ENCODE results near the gene RPL32. TPM values are rescaled to one million over a fixed set of nuclear protein-coding genes. Genes with fewer than 3 reads are reported as not detected.

RPL32 gene
- total and polyA plus RNA-seq, 4 donors: 218 to 1,124 (median 577) TPM

GRCh38 chr3:12842469-12842868, 1.1 kb upstream of the RPL32 start (continued):
- no peak for TF ChIP-seq ZBTB33 (IDR thresholded peaks at IDR 0.05)

- Histone ChIP-seq H3K27me3 (ENCODE audit: control insufficient read depth in 4 of 4, insufficient read depth in 4 of 4, low read length in 3 of 4) (no peaks in the 10 kb centered on the region), H3K9me3 (ENCODE audit: control insufficient read depth in 4 of 4, low read length in 3 of 4) (no peaks in the 10 kb centered on the region), H3K36me3 (ENCODE audit: control insufficient read depth in 4 of 4, insufficient read depth in 3 of 4, low read depth in 1 of 4, low read length in 3 of 4) (peaks cover 4 to 27% (median 22%) of the 10 kb centered on the region in 4 donors), H3K4me1 (ENCODE audit: control insufficient read depth in 4 of 4, insufficient read depth in 4 of 4, low read length in 3 of 4) (peaks cover 8 to 37% (median 29%) of the 10 kb centered on the region in 4 donors), H3K27ac (ENCODE audit: low read depth in 1 of 2, low read length in 2 of 2) (peak overlapping the region; percentile 87 to 93), H3K4me3 (ENCODE audit: low read depth in 1 of 3, low read length in 3 of 3) (peak overlapping the region in 1 of 3 donors; percentile 29), H3K9ac (ENCODE audit: low read depth in 1 of 2, low read length in 2 of 2) (peak overlapping the region in 1 of 2 donors; percentile 98)
- DNase-seq (ENCODE audit: low spot score): no peak
- 44% methylated on average over 7 of the region's 7 CpGs for WGBS
- TF ChIP-seq HNF4G (IDR thresholded peaks at IDR 0.05): no peak
- no peak for TF ChIP-seq ZBTB33 (IDR thresholded peaks at IDR 0.05)
- TF ChIP-seq ATF3 (IDR thresholded peaks at IDR 0.05): no peak
- TF ChIP-seq RXRA (IDR thresholded peaks at IDR 0.05): no peak
- no peak for TF ChIP-seq FOXA1 (IDR thresholded peaks at IDR 0.05)
- no peak for TF ChIP-seq MAX (IDR thresholded peaks at IDR 0.05)
- TF ChIP-seq JUND (IDR thresholded peaks at IDR 0.05): no peak
- TF ChIP-seq SP1 (IDR thresholded peaks at IDR 0.05): no peak
- no peak for TF ChIP-seq YY1 (IDR thresholded peaks at IDR 0.05)
These were observed 584 bp upstream of the RPL32 start for GRCh38 chr3:12841970-12842328.

- WGBS: 7% methylated on average over 18 of the region's 18 CpGs
- H3K36me3 ChIP-seq (ENCODE audit: control insufficient read depth in 4 of 4, insufficient read depth in 3 of 4, low read depth in 1 of 4, low read length in 3 of 4): peaks cover 6 to 40% (median 34%) of the 10 kb centered on the region in 4 donors
- H3K4me1 ChIP-seq (ENCODE audit: control insufficient read depth in 4 of 4, insufficient read depth in 4 of 4, low read length in 3 of 4): peaks cover 8 to 37% (median 29%) of the 10 kb centered on the region in 4 donors
- H3K27ac ChIP-seq (ENCODE audit: low read depth in 1 of 2, low read length in 2 of 2): peak overlapping the region; percentile 87 to 93
- H3K4me3 ChIP-seq (ENCODE audit: low read depth in 1 of 3, low read length in 3 of 3): peak overlapping the region; percentile 72 to 97 (median 75)
- no peaks in the 10 kb centered on the region for H3K27me3 ChIP-seq (ENCODE audit: control insufficient read depth in 4 of 4, insufficient read depth in 4 of 4, low read length in 3 of 4)
- H3K9me3 ChIP-seq (ENCODE audit: control insufficient read depth in 4 of 4, low read length in 3 of 4): no peaks in the 10 kb centered on the region
- DNase-seq (ENCODE audit: low spot score): no peak
- H3K9ac ChIP-seq (ENCODE audit: low read depth in 1 of 2, low read length in 2 of 2): peak overlapping the region; percentile 92 to 93
- no peak for TF ChIP-seq YY1 (IDR thresholded peaks at IDR 0.05)
- TF ChIP-seq JUND (IDR thresholded peaks at IDR 0.05): no peak
- no peak for TF ChIP-seq HNF4G (IDR thresholded peaks at IDR 0.05)
- no peak for TF ChIP-seq SP1 (IDR thresholded peaks at IDR 0.05)
- TF ChIP-seq MAX (IDR thresholded peaks at IDR 0.05): no peak
- no peak for TF ChIP-seq FOXA2 (IDR thresholded peaks at IDR 0.05)
- TF ChIP-seq ZBTB33 (IDR thresholded peaks at IDR 0.05): no peak
- TF ChIP-seq GABPA (IDR thresholded peaks at IDR 0.05 in 1 of 2, conservative IDR thresholded peaks at IDR 0.05 in 1 of 2): no peak
- TF ChIP-seq NR2F2 (IDR thresholded peaks at IDR 0.05): no peak
- no peak for TF ChIP-seq RXRA (IDR thresholded peaks at IDR 0.05)
- TF ChIP-seq RAD21 (IDR thresholded peaks at IDR 0.05): no peak
- no peak for TF ChIP-seq TAF1 (conservative IDR thresholded peaks at IDR 0.05)
- TF ChIP-seq CTCF (IDR thresholded peaks at IDR 0.05; ENCODE audit: low read depth, low read length, missing input control): no peak
- no peak for TF ChIP-seq HNF4A (conservative IDR thresholded peaks at IDR 0.05)
- TF ChIP-seq EGR1 (IDR thresholded peaks at IDR 0.05; ENCODE audit: low read depth in 2 of 2): no peak
These were observed 695 bp downstream of the RPL32 start for GRCh38 chr3:12840591-12841148.
